ENCODE data around the gene NPHS1. TPM values are rescaled to one million over a fixed set of nuclear protein-coding genes. Genes with fewer than 3 reads are reported as not detected.

The NPHS1 gene
- total RNA-seq (ENCODE audit: unreplicated experiment): 4.7 TPM
- long read RNA-seq, partial matches to known transcripts: 1 of 5 reads
- long read RNA-seq, other reads (novel, unspliced or antisense): 4 of 5 reads

GRCh38 chr19:35852029-35852780 is at the start of gene NPHS1:
TSS of gene NPHS1 (minus strand) at chr19:35852504. CDS start at chr19:35851837, 667 bp downstream.
- TF ChIP-seq CTCF (IDR thresholded peaks at IDR 0.05; ENCODE audit: partially characterized antibody, unreplicated experiment): no peak
- Mint-ChIP-seq H3K4me1 (ENCODE audit: low read depth, unreplicated experiment) (peaks cover 28% of the 10 kb centered on the region), H3K9me3 (ENCODE audit: unreplicated experiment) (peaks cover 15% of the 10 kb centered on the region), H3K4me3 (ENCODE audit: unreplicated experiment) (peak within 1 kb of the TSS; percentile 48), H3K36me3 (ENCODE audit: unreplicated experiment) (no peaks in the 10 kb centered on the region), H3K27me3 (ENCODE audit: unreplicated experiment) (peaks cover 13% of the 10 kb centered on the region), H3K27ac (ENCODE audit: unreplicated experiment) (peak within 1 kb of the TSS; percentile 73)
- no peak for DNase-seq

- peaks cover 8% of the 10 kb centered on the region for H3K27me3 Mint-ChIP-seq (ENCODE audit: unreplicated experiment)
- no peaks in the 10 kb centered on the region for H3K36me3 Mint-ChIP-seq (ENCODE audit: unreplicated experiment)
- peaks cover 3% of the 10 kb centered on the region for H3K9me3 Mint-ChIP-seq (ENCODE audit: unreplicated experiment)
- no peak overlapping the region for H3K27ac Mint-ChIP-seq (ENCODE audit: unreplicated experiment)
- peaks cover 10% of the 10 kb centered on the region for H3K4me1 Mint-ChIP-seq (ENCODE audit: low read depth, unreplicated experiment)
- no peak for DNase-seq
- peak overlapping the region; percentile 57 for H3K4me3 Mint-ChIP-seq (ENCODE audit: unreplicated experiment)
- TF ChIP-seq CTCF (IDR thresholded peaks at IDR 0.05; ENCODE audit: partially characterized antibody, unreplicated experiment): no peak
These were observed 48.8 kb upstream of the NPHS1 start for GRCh38 chr19:35901055-35901644.

GRCh38 chr19:35899547-35900214 is 47.4 kb upstream of the NPHS1 start:
- Mint-ChIP-seq H3K27ac (ENCODE audit: unreplicated experiment) (no peak overlapping the region), H3K4me1 (ENCODE audit: low read depth, unreplicated experiment) (peaks cover 10% of the 10 kb centered on the region)

GRCh38 chr19:35898499-35898809 is 46.1 kb upstream of the NPHS1 start:
- Mint-ChIP-seq H3K9me3 (ENCODE audit: unreplicated experiment) (peaks cover 3% of the 10 kb centered on the region), H3K4me3 (ENCODE audit: unreplicated experiment) (peak overlapping the region; percentile 87)

More at GRCh38 chr19:35899547-35900214, 47.4 kb upstream of the NPHS1 start:
- Mint-ChIP-seq H3K9me3 (ENCODE audit: unreplicated experiment) (peaks cover 3% of the 10 kb centered on the region), H3K27me3 (ENCODE audit: unreplicated experiment) (peaks cover 9% of the 10 kb centered on the region), H3K4me3 (ENCODE audit: unreplicated experiment) (peak overlapping the region; percentile 87), H3K36me3 (ENCODE audit: unreplicated experiment) (no peaks in the 10 kb centered on the region)
- TF ChIP-seq CTCF (IDR thresholded peaks at IDR 0.05; ENCODE audit: partially characterized antibody, unreplicated experiment): no peak
- DNase-seq: peak; percentile 75

More at GRCh38 chr19:35898499-35898809, 46.1 kb upstream of the NPHS1 start:
- no peak for TF ChIP-seq CTCF (IDR thresholded peaks at IDR 0.05; ENCODE audit: partially characterized antibody, unreplicated experiment)
- H3K27ac Mint-ChIP-seq (ENCODE audit: unreplicated experiment): no peak overlapping the region
- peaks cover 9% of the 10 kb centered on the region for H3K27me3 Mint-ChIP-seq (ENCODE audit: unreplicated experiment)
- H3K4me1 Mint-ChIP-seq (ENCODE audit: low read depth, unreplicated experiment): peaks cover 10% of the 10 kb centered on the region
- no peaks in the 10 kb centered on the region for H3K36me3 Mint-ChIP-seq (ENCODE audit: unreplicated experiment)
- no peak for DNase-seq

Data from glutamatergic neuron (in vitro differentiated cells).